Fibroblast of pulmonary artery (primary cell): ENCODE data around the gene ATXN10.
A peak's percentile ranks its signal among the peaks of the same experiment; 100 is the strongest.
"Not testable (repeated sequence)": the region's sequence is repeated elsewhere in the genome, so short reads cannot be mapped to it uniquely, and the experiment has no call there.

Experiments used
- DNase-seq: peaks from one replicate; pipeline ENCODE4 v3.0.0-alpha.2; 2010; ENCODE audit warnings: low read depth
- H3K4me3 ChIP-seq: replicated peaks from 2 replicates; pipeline ENCODE4 v1.5.1; 2011; ENCODE audit warnings: low read depth, mild to moderate bottlenecking, control low read depth, low read length, moderate library complexity
- TF ChIP-seq, protein P1 (sequence below): IDR thresholded peaks from 2 replicates; pipeline ENCODE4 v1.5.1; 2011; ENCODE audit warnings: mild to moderate bottlenecking, control low read depth, low read length, inconsistent platforms; ENCODE audit errors: missing control alignments

ATXN10 gene

DNA sequence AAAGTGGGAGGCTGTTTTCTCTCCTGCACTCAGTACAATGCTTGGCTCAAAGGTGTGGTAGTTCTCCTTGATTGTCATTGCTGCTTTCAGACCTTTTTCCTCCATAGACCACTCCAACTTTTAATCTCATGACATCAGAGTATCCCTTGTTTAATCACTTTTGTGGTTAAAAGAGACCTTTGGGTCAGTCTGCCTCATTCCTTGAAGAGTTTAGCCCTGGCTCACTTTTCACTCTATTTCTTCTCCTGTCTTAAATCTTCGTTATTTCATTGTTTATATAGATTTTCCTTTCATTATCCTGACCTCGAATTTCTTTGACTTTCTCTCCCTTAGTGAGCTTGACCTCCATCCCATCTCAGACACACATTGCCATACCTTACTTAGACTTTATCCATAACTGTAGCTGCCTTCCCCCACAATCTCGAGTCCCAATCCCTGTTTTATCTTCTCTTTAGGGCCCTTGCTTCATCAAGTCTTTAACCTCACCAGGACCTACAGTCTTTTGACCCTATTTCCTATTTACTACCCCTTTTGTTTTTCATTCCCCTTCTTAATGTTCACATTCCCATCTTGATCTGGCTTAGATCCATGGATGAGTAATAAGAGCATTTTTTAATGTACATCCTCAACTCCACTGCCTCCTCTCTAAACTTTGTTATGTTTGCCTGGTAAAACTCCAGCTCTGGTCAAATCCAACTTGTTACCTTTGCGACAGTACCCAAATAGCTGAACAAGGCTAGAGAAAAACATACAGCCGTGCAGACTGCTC, 9.5 kb downstream of the ATXN10 start:
- DNase-seq = peak; percentile 40

DNA sequence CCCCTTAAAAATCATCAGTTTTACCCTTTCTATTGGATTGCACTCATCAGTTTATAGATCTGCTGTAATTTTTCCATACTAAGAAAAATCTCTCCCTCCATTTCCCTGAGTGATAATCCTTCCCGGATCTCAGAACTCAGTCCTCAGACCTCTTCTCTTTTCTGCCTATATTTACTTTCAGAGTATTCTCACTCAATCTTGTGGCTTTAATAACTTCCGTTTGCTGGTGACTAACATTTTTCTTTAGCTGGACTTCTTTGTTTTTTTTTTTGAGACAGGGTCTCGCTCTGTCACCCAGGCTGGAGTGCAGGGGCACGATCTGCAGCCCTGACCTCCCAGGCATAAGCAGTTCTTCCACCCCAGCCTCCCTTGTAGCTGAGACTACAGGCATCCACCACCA, 10.4 kb downstream of the ATXN10 start:
- no peak overlapping the region for H3K4me3 ChIP-seq
- no peak for DNase-seq
- TF ChIP-seq, protein P1, sequence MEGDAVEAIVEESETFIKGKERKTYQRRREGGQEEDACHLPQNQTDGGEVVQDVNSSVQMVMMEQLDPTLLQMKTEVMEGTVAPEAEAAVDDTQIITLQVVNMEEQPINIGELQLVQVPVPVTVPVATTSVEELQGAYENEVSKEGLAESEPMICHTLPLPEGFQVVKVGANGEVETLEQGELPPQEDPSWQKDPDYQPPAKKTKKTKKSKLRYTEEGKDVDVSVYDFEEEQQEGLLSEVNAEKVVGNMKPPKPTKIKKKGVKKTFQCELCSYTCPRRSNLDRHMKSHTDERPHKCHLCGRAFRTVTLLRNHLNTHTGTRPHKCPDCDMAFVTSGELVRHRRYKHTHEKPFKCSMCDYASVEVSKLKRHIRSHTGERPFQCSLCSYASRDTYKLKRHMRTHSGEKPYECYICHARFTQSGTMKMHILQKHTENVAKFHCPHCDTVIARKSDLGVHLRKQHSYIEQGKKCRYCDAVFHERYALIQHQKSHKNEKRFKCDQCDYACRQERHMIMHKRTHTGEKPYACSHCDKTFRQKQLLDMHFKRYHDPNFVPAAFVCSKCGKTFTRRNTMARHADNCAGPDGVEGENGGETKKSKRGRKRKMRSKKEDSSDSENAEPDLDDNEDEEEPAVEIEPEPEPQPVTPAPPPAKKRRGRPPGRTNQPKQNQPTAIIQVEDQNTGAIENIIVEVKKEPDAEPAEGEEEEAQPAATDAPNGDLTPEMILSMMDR = no peak

More for the DNA sequence above, 9.5 kb downstream of the ATXN10 start:
- H3K4me3 ChIP-seq = no peak overlapping the region
- TF ChIP-seq, protein P1 = no peak

DNA sequence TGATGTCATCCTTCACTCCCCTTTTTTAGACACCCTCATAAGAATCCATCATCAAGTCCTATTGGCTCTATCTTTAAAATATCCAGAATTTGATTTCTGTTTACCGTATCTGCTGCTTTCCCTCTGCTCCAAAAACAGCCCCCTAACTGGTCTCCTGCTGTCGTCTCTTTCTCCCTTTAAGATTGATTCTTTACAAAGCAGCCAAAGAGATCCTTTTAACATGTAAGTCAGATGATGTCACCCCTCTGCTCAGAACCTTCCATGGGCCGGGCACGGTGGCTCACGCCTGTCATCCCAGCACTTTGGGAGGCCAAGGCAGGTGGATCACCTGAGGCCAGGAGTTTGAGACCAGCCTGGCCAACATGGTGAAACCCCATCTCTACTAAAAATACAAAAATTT, 11.1 kb downstream of the ATXN10 start:
- DNase-seq, H3K4me3 ChIP-seq: not testable (repeated sequence)

DNA sequence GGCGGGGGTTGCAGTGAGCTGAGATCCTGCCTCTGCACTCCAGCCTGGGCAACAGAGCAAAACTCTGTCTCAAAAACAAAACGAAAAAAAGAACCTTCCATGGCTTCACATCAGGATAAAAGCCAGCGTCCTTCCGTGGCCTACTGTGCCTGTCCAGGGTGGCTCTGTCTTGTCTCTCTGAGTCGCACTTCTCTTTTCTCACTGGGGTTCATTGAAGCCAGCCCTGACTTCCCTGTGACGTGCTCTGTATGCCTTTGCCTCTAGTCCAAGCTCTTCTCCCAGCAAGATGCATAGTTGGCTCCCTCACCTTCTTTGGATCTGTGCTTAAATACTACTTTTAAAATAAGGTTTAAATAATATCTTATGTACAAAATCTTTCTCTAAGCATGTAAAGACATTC, 11.6 kb downstream of the ATXN10 start:
- H3K4me3 ChIP-seq = no peak overlapping the region
- DNase-seq = no peak

DNA sequence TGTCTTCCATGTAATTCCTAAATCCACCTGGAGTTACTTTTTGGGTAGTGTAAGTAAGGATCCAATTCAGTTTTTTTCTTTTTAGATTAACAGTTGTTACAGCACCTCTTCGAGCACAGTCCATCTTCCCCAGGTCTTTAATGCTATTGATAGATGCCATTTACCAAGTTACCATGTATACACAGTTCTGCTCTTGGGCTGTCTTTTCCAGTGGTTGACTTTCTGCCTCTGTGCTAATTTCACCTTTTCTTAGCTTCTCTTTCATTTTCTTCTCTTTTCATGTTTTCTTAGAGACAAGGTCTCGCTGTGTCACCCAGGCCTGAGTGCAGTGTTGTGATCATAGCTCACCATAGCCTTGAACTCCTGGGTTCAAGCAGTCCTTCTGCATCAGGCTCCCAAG, 12.0 kb downstream of the ATXN10 start:
- H3K4me3 ChIP-seq = no peak overlapping the region
- TF ChIP-seq, protein P1 = no peak
- no peak for DNase-seq

More for the DNA sequence above, 11.6 kb downstream of the ATXN10 start:
- TF ChIP-seq, protein P1 = no peak

DNA sequence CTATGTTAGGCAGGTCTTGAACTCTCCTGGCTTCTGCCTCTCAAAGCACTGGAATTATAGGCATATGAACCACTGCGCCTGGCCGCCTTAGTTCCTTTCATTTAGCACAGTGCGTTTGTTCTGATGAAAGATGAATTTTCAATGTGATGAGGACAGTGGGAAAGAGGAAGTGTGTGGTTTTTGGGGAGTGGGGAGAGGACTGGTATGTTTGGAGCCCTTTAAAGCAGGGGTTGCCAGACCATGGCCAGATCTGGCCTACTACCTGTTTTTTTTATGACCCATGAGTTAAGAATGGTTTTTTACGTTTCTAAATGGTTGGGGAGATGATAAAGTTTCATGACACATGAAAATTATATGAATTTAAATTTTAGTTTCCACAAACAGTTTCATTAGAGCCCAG, 12.5 kb downstream of the ATXN10 start:
- TF ChIP-seq, protein P1 = no peak
- peak; percentile 14 for DNase-seq
- H3K4me3 ChIP-seq = no peak overlapping the region

DNA sequence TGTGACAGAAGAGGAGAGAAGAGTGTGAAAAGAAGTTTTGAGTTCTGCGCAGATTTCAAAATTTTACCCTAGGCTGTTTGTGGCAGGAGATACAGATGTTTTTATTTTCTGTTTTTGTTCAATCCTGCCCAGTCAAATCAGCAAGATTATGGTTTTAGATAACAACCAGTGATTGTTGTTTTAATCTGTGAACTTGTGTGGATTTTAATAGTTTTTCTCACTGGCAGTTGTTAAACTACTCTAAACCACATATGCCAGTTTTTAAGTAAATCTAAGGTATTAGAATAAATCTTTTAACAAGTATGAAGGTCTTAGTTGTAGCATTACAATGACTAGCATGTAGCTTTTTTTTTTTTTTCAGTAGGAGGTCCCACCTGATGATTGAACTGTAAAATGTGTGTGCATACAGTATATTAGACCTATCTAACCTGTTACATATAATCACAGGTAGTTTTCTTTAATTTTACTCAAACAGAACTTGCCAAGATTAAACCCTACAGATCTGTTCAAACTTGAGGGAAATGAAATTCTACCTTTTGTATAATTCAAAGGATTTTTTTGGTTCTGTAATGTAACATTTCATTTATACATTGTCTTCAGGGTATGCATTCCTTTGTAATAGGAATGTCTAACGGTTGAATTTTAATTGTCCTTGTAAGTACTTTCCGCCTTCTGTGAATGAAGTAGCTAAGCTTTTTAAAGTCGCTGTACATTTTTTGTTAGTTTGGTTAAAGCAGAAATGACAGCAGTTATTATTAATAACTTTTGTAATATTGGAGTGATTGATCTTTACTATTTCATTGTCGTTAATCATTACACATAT, 13.3 kb downstream of the ATXN10 start:
- H3K4me3 ChIP-seq = no peak overlapping the region
- no peak for DNase-seq
- TF ChIP-seq, protein P1 = no peak
